Left lung (tissue), 10 donors: ENCODE results near the gene RARRES1. TPM values are rescaled to one million over a fixed set of nuclear protein-coding genes. Genes with fewer than 3 reads are reported as not detected.

Experiments used
- ATAC-seq: fragments of 200-7000 bp; cut with Tn5 transposase; one replicate; pipeline ENCODE4 v1.9.1; 2020; ENCODE audit warnings: moderate library complexity
- DNase-seq, 4 donors: peaks; one replicate each; pipeline ENCODE4 v3.0.0-alpha.2; 2013 to 2020
- H3K27ac ChIP-seq, 2 donors: fragments of 200-600 bp; sonication (generic) in 1 of 2; one replicate each; pipeline versions ENCODE4 v1.5.0 to v1.8.0; 2020 to 2021
- H3K27me3 ChIP-seq, 2 donors: fragments of 200-600 bp; sonication (generic) in 1 of 2; one replicate each; pipeline versions ENCODE4 v1.5.0 to v1.8.0; 2020 to 2021
- H3K36me3 ChIP-seq, 2 donors: fragments of 200-600 bp; sonication (generic) in 1 of 2; one replicate each; pipeline versions ENCODE4 v1.5.0 to v1.8.0; 2020 to 2021
- H3K4me1 ChIP-seq, 2 donors: fragments of 200-600 bp; one replicate each; pipeline ENCODE4 v1.8.0; 2021
- H3K4me3 ChIP-seq, 2 donors: fragments of 200-600 bp; sonication (generic) in 1 of 2; one replicate each; pipeline versions ENCODE4 v1.5.0 to v1.8.0; 2020 to 2021; ENCODE audit warnings: mild to moderate bottlenecking in 1 of 2
- H3K9me3 ChIP-seq, 2 donors: fragments of 200-600 bp; sonication (generic) in 1 of 2; one replicate each; pipeline versions ENCODE4 v1.5.0 to v1.8.0; 2020 to 2021
- intact Hi-C, 2 donors: fragments of 100-400 bp; cut with DNase I; formaldehyde crosslinking; loops; one replicate each; pipeline versions ENCODE4 v1.11.2 to v1.14.2; 2022
- polyA plus RNA-seq, 6 donors: library from polyadenylated mRNA; unstranded; fragments of 120-200 nt; gene quantifications; one replicate each; pipeline ENCODE4 v1.2.1, GENCODE V29; 2013; ENCODE audit not compliant: insufficient read length in 6 of 6
- total RNA-seq, 2 donors: library from RNA; stranded (reverse); fragmentation: NEBNext Ultra II Directional; extraction: Animal tissue kit (Norgen Biotek cat#: 25700); gene quantifications; one replicate each; pipeline ENCODE4 v1.2.1, GENCODE V29; 2021
- TF ChIP-seq, protein P1 (sequence below), 2 donors: fragments of 200-600 bp; sonication (generic) in 1 of 2; IDR thresholded peaks; one replicate each; pipeline versions ENCODE4 v1.5.0 to v1.8.0; 2021; ENCODE audit warnings: antibody characterized with exemption in 2 of 2
- donor health status: DM: no; HTN: yes; CAD: no.
- donor health status: DM: no; HTN: no; CAD: no.

Gene RARRES1
- total and polyA plus RNA-seq, 8 donors: 39.4 to 131 (median 65.2) TPM

DNA sequence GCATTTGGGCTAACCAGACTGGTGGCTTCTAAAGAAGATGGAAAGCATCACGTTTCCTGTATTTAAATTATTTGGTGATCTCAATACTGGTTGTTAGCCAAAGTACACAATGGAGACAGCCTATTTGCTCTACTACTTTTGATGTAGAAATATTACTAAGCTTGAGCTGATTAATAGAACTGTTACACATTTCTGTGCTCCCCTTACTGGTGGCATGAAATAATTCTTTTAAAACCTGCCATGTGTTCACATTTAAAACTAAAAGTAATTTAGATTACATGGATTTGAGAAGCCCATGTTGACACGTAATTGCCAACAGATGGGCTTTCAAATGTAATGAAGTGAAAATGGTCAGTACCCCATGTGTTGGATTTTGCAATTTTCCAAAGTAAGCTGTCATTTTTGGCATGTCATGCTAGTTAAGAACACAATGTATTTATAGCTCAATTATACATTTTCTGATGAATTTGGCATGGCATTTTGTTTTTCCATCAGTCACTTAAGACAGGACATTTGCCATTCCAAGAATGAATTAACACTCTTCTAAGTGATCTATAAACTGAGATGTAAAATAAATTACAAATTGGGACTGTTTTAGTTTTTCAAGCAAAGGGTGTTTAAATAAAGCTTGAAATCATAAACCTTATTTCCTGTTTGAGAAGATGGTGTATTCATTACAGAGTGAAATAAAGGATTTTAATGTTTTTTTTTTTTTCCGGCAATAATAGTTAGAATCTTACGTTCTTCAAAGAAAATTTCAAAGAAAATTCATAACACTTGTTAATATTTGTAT lies 10.8 kb upstream of the RARRES1 start:
- peak in 2 of 4 donors; percentile 87 to 92 for DNase-seq
- TF ChIP-seq, protein P1, sequence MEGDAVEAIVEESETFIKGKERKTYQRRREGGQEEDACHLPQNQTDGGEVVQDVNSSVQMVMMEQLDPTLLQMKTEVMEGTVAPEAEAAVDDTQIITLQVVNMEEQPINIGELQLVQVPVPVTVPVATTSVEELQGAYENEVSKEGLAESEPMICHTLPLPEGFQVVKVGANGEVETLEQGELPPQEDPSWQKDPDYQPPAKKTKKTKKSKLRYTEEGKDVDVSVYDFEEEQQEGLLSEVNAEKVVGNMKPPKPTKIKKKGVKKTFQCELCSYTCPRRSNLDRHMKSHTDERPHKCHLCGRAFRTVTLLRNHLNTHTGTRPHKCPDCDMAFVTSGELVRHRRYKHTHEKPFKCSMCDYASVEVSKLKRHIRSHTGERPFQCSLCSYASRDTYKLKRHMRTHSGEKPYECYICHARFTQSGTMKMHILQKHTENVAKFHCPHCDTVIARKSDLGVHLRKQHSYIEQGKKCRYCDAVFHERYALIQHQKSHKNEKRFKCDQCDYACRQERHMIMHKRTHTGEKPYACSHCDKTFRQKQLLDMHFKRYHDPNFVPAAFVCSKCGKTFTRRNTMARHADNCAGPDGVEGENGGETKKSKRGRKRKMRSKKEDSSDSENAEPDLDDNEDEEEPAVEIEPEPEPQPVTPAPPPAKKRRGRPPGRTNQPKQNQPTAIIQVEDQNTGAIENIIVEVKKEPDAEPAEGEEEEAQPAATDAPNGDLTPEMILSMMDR (IDR thresholded peaks at IDR 0.05): no peak
- ATAC-seq: no peak
- Histone ChIP-seq H3K9me3 (no peaks in the 10 kb centered on the region), H3K27ac (no peak overlapping the region), H3K4me1 (peaks cover 0 to 7% of the 10 kb centered on the region in 2 donors), H3K36me3 (peaks cover 0 to 6% of the 10 kb centered on the region in 2 donors), H3K27me3 (no peaks in the 10 kb centered on the region), H3K4me3 (no peak overlapping the region)
- intact Hi-C loops: no loop called here

DNA sequence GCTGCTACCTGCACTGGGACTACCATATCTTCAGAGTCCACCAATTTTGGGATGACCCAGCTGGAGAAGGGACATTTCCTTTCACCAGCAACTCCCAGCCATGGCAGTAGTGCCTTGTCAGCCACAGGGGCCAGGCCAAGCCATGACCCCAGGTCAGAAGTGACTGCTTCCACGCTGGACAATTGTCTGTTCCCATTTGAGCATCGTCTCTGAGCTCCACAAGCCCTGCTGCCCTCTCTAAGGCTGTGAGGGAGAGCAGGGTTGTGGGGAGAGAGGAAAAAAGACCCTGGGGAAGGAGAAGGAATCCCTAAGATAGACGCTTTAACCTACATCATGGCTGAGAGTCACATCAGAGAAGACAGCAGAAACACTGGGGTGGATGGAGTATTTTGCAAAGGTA lies 7.4 kb upstream of the RARRES1 start:
- Histone ChIP-seq H3K9me3 (peaks cover 0 to 8% of the 10 kb centered on the region in 2 donors), H3K4me3 (no peak overlapping the region), H3K4me1 (no peaks in the 10 kb centered on the region), H3K27ac (no peak overlapping the region), H3K27me3 (no peaks in the 10 kb centered on the region), H3K36me3 (peaks cover 0 to 9% of the 10 kb centered on the region in 2 donors)
- DNase-seq: no peak
- TF ChIP-seq, protein P1 (IDR thresholded peaks at IDR 0.05): no peak
- intact Hi-C loops: no loop called here
- no peak for ATAC-seq

DNA sequence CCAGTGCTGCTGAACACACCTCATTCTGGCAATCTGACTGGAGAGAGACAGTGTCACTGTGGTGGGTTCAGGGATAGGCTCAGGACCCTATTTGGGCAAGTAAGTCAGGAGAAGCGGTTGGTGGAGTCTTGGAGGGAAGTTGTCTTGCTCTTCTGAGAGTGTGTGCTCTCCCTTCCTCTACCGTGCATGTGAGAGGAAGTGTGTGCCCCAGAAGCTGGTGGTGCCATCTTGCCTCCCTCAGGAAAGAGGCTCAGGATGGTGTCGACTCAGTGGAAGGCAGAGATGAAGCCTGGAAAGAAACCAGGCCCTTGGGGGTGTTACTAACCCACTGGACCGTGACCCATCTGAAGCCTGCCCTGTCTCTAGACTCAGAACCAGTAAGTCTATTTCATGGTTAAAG lies 6.8 kb upstream of the RARRES1 start:
- DNase-seq (no peak), ATAC-seq (no peak)
- H3K27me3 ChIP-seq: no peaks in the 10 kb centered on the region
- TF ChIP-seq, protein P1 (IDR thresholded peaks at IDR 0.05): no peak
- intact Hi-C loops: no loop called here
- no peak overlapping the region for H3K27ac ChIP-seq
- no peak overlapping the region for H3K4me3 ChIP-seq
- peaks cover 0 to 8% of the 10 kb centered on the region in 2 donors for H3K9me3 ChIP-seq
- H3K36me3 ChIP-seq: peaks cover 0 to 9% of the 10 kb centered on the region in 2 donors
- H3K4me1 ChIP-seq: no peaks in the 10 kb centered on the region

DNA sequence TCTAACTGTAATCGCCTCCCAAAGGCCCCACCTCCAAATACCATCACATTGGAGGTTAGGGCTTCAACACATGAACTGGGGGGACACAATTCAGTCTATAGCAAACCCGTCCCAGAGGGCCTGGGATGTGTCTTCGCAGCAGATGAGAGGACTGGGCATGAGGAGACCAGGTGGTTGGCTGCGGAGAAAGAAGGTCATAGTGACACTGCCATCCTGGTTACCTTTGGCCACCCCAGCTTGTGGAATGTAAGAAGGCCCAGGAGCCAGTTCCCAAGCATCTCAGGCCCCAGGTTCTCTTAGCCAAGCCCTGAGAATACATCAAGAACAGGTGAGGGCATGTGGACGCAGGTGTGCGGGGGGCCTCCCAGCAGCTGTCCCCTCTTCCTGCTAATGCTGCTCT lies 6.4 kb upstream of the RARRES1 start:
- Histone ChIP-seq H3K36me3 (peaks cover 0 to 9% of the 10 kb centered on the region in 2 donors), H3K4me1 (no peaks in the 10 kb centered on the region), H3K27me3 (no peaks in the 10 kb centered on the region), H3K27ac (no peak overlapping the region), H3K9me3 (peaks cover 0 to 8% of the 10 kb centered on the region in 2 donors), H3K4me3 (no peak overlapping the region)
- intact Hi-C loops: no loop called here
- TF ChIP-seq, protein P1 (IDR thresholded peaks at IDR 0.05): no peak
- ATAC-seq (no peak), DNase-seq (no peak)

DNA sequence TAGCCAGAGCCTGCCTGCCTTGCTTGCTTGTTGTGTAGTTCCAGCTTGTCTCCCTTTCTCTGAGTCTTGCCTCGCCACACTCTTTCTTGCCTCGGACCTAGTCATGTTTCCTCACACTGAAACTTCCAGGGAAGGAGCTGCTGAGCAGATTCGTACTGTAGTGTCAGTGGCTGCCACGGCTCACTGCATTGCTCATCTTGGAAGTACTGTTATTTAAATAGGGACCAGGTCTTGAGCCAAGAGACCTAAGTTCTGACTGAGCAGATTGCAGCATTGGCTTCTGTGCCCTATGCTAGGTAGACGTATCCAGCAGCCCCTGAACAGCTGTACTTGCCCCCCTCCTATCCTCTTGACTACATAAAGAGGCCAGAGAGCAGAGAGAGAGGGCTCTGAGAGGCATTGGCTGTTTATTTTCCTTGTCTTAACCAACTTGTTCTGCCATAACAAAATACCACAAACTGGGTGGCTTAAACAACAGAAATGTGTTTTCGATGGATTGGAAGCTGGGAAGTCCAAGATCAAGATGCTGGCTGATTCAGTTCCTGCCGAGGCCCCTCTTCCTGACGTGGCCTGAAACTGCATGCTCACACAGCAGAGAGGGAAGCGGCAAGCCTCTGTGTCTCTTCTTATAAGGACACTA lies 5.8 kb upstream of the RARRES1 start:
- DNase-seq (no peak), ATAC-seq (no peak)
- TF ChIP-seq, protein P1 (IDR thresholded peaks at IDR 0.05): no peak
- peaks cover 0 to 8% of the 10 kb centered on the region in 2 donors for H3K9me3 ChIP-seq
- H3K36me3 ChIP-seq: peaks cover 0 to 6% of the 10 kb centered on the region in 2 donors
- no peaks in the 10 kb centered on the region for H3K27me3 ChIP-seq
- peaks cover 0 to 3% of the 10 kb centered on the region in 2 donors for H3K4me1 ChIP-seq
- intact Hi-C loops: no loop called here
- H3K27ac ChIP-seq: no peak overlapping the region
- H3K4me3 ChIP-seq: no peak overlapping the region
